Right renal cortex interstitium (tissue), 3 donors: ENCODE data around the gene CCDC92. TPM values are rescaled to one million over a fixed set of nuclear protein-coding genes. Genes with fewer than 3 reads are reported as not detected.
"Not testable (repeated sequence)": the region's sequence is repeated elsewhere in the genome, so short reads cannot be mapped to it uniquely, and the experiment has no call there.

Source experiments
- DNase-seq, 3 donors: peaks; one replicate each; pipeline ENCODE4 v3.0.0-alpha.2; 2013; ENCODE audit warnings: low read depth in 3 of 3, low spot score in 2 of 3
- polyA plus RNA-seq, 3 donors: library from polyadenylated mRNA; unstranded; fragments of 120-200 nt; gene quantifications; one replicate each; pipeline ENCODE4 v1.2.1, GENCODE V29; 2013; ENCODE audit not compliant: insufficient read length in 3 of 3

Gene CCDC92
- polyA plus RNA-seq, 3 donors, result 38.9 to 45.1 (median 41.4) TPM

- DNase-seq, result no peak
These were observed 59.9 kb downstream of the CCDC92 start for GRCh38 chr12:123912415-123913380.

- DNase-seq, result not testable (repeated sequence)
These were observed 60.8 kb downstream of the CCDC92 start for GRCh38 chr12:123911672-123912409.

GRCh38 chr12:123910761-123911193 is 61.9 kb downstream of the CCDC92 start:
- no peak for DNase-seq

- no peak for DNase-seq
These were observed 62.6 kb downstream of the CCDC92 start for GRCh38 chr12:123910057-123910456.

- DNase-seq, result no peak
These were observed 63.5 kb downstream of the CCDC92 start for GRCh38 chr12:123908884-123909725.

- DNase-seq, result no peak
These were observed 64.7 kb downstream of the CCDC92 start for GRCh38 chr12:123907726-123908476.

- no peak for DNase-seq
These were observed 65.8 kb downstream of the CCDC92 start for GRCh38 chr12:123906711-123907420.

- DNase-seq, result no peak
These were observed 67.2 kb downstream of the CCDC92 start for GRCh38 chr12:123905319-123905925.

- DNase-seq, result no peak
These were observed 69.1 kb downstream of the CCDC92 start for GRCh38 chr12:123903301-123904065.

GRCh38 chr12:123902821-123903220 is 69.8 kb downstream of the CCDC92 start:
- DNase-seq, result no peak

- no peak for DNase-seq
These were observed 71.7 kb downstream of the CCDC92 start for GRCh38 chr12:123900871-123901376.

GRCh38 chr12:123899368-123899767 is 73.3 kb downstream of the CCDC92 start:
- no peak for DNase-seq

- DNase-seq, result no peak
These were observed 74.0 kb downstream of the CCDC92 start for GRCh38 chr12:123898673-123899072.

GRCh38 chr12:123897221-123897620 is 75.4 kb downstream of the CCDC92 start:
- no peak for DNase-seq

GRCh38 chr12:123896767-123897166 is 75.9 kb downstream of the CCDC92 start:
- no peak for DNase-seq

- no peak for DNase-seq
These were observed 77.2 kb downstream of the CCDC92 start for GRCh38 chr12:123895451-123895850.

- no peak for DNase-seq
These were observed 77.7 kb downstream of the CCDC92 start for GRCh38 chr12:123894823-123895345.

- no peak for DNase-seq
These were observed 79.4 kb downstream of the CCDC92 start for GRCh38 chr12:123893276-123893675.
